Cortex of kidney (tissue), 1 donor: ENCODE results near the gene TSPAN5.
"Not testable (repeated sequence)": the region's sequence is repeated elsewhere in the genome, so short reads cannot be mapped to it uniquely, and the experiment has no call there.

Source experiments
- DNase-seq: peaks from one replicate; lab custom pipeline; 2025; lab: John Stamatoyannopoulos, UW

TSPAN5 gene

GRCh38 chr4:98546910-98547594, 111.4 kb downstream of the TSPAN5 start:
- DNase-seq, result no peak

- no peak for DNase-seq
These were observed 113.5 kb downstream of the TSPAN5 start for GRCh38 chr4:98544818-98545414.

GRCh38 chr4:98544141-98544817, 114.1 kb downstream of the TSPAN5 start:
- DNase-seq, result no peak

- no peak for DNase-seq
These were observed 116.4 kb downstream of the TSPAN5 start for GRCh38 chr4:98542011-98542410.

- no peak for DNase-seq
These were observed 117.6 kb downstream of the TSPAN5 start for GRCh38 chr4:98540803-98541202.

- DNase-seq, result no peak
These were observed 118.7 kb downstream of the TSPAN5 start for GRCh38 chr4:98539741-98540140.

- DNase-seq, result no peak
These were observed 119.1 kb downstream of the TSPAN5 start for GRCh38 chr4:98539299-98539698.

- no peak for DNase-seq
These were observed 121.8 kb downstream of the TSPAN5 start for GRCh38 chr4:98536631-98537030.

GRCh38 chr4:98534146-98534545, 124.3 kb downstream of the TSPAN5 start:
- DNase-seq, result not testable (repeated sequence)

- no peak for DNase-seq
These were observed 127.8 kb downstream of the TSPAN5 start for GRCh38 chr4:98530572-98530971.

GRCh38 chr4:98529970-98530569, 128.3 kb downstream of the TSPAN5 start:
- DNase-seq, result no peak

- DNase-seq, result no peak
These were observed 129.5 kb downstream of the TSPAN5 start for GRCh38 chr4:98528882-98529281.

- no peak for DNase-seq
These were observed 130.7 kb downstream of the TSPAN5 start for GRCh38 chr4:98527534-98528269.

GRCh38 chr4:98524230-98524629, 134.2 kb downstream of the TSPAN5 start:
- DNase-seq, result no peak

- no peak for DNase-seq
These were observed 135.6 kb downstream of the TSPAN5 start for GRCh38 chr4:98522636-98523395.

- no peak for DNase-seq
These were observed 136.3 kb downstream of the TSPAN5 start for GRCh38 chr4:98522062-98522461.

- DNase-seq, result no peak
These were observed 136.9 kb downstream of the TSPAN5 start for GRCh38 chr4:98521486-98521885.

- no peak for DNase-seq
These were observed 139.0 kb downstream of the TSPAN5 start for GRCh38 chr4:98519268-98519977.

GRCh38 chr4:98518559-98519267, 139.7 kb downstream of the TSPAN5 start:
- DNase-seq, result no peak
